ENCODE measurements around the gene PSMD1. TPM values are rescaled to one million over a fixed set of nuclear protein-coding genes. Genes with fewer than 3 reads are reported as not detected.

The PSMD1 gene
- total RNA-seq, 2 donors from 2014 or later: 47.1 to 73.1 TPM

DNA sequence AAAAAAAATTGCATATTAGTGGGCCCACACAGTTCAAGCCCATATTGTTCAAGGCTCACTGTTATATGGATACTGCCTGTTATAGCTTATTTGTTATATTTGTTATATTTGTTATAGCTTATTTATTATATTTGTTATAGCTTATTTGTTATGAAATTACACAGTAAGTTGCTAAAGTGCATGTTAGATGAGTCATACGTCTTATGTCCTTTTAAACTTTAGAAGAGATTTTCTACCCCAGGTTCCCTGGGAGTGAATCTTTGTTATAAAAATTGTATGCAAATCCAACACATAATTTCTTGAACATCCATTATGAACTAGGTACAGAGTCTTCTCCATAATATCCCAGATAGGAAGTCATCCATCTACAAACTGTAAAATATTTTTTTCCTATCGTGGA lies 46.1 kb downstream of the PSMD1 start:
- no peak for TF ChIP-seq POLR2A (IDR thresholded peaks at IDR 0.05)
- no peak for TF ChIP-seq POLR2AphosphoS5 (IDR thresholded peaks at IDR 0.05)
- Histone ChIP-seq H3K4me3 (no peak overlapping the region), H3K36me3 (no peaks in the 10 kb centered on the region), H3K27me3 (replicated peaks; ENCODE audit: insufficient read depth) (no peaks in the 10 kb centered on the region), H3K9me3 (no peaks in the 10 kb centered on the region), H3K27ac (no peak overlapping the region), H3K4me1 (replicated peaks) (no peaks in the 10 kb centered on the region)
- WGBS: 57% methylated on average over 2 of the region's 2 CpGs
- no peak for DNase-seq (ENCODE audit: low spot score)
- intact Hi-C loops (cut with DNase I): loop anchor here (5.0 kb wide), 2 partner anchors 310 to 350 kb away; no protein-coding TSS in a partner anchor

GRCh38 chr2:231104115-231104713 lies 47.5 kb downstream of the PSMD1 start:
- no peaks in the 10 kb centered on the region for H3K27me3 ChIP-seq (replicated peaks; ENCODE audit: insufficient read depth)
- DNase-seq (ENCODE audit: low spot score): peak; percentile 33
- H3K27ac ChIP-seq: no peak overlapping the region
- H3K4me1 ChIP-seq (replicated peaks): no peaks in the 10 kb centered on the region
- intact Hi-C loops (cut with DNase I): loop anchor here (1.0 to 5.0 kb wide), 3 partner anchors 88 to 348 kb away; no protein-coding TSS in a partner anchor
- H3K4me3 ChIP-seq: no peak overlapping the region
- TF ChIP-seq POLR2AphosphoS5 (IDR thresholded peaks at IDR 0.05) (peak; percentile 15), CTCF (IDR thresholded peaks at IDR 0.05) (peak in 3 of 4 experiments; percentile 65 to 84 (median 81)), POLR2A (IDR thresholded peaks at IDR 0.05) (no peak)
- H3K36me3 ChIP-seq: peaks cover 0 to 5% of the 10 kb centered on the region in 2 donors
- WGBS: 9% methylated on average over 3 of the region's 3 CpGs
- H3K9me3 ChIP-seq: no peaks in the 10 kb centered on the region

GRCh38 chr2:231110551-231110950 lies 53.9 kb downstream of the PSMD1 start:
- WGBS: 65% methylated on average over 1 of the region's 1 CpG
- Histone ChIP-seq H3K4me3 (no peak overlapping the region), H3K9me3 (no peaks in the 10 kb centered on the region), H3K27ac (no peak overlapping the region), H3K36me3 (peaks cover 0 to 5% of the 10 kb centered on the region in 2 donors), H3K4me1 (replicated peaks) (no peaks in the 10 kb centered on the region), H3K27me3 (replicated peaks; ENCODE audit: insufficient read depth) (no peaks in the 10 kb centered on the region)
- TF ChIP-seq CTCF (IDR thresholded peaks at IDR 0.05) (peak in 1 of 4 experiments; percentile 25), POLR2A (IDR thresholded peaks at IDR 0.05) (no peak)
- intact Hi-C loops (cut with DNase I): no loop called here
- DNase-seq (ENCODE audit: low spot score): no peak

- Histone ChIP-seq H3K27ac (no peak overlapping the region), H3K4me1 (replicated peaks) (no peaks in the 10 kb centered on the region), H3K27me3 (replicated peaks; ENCODE audit: insufficient read depth) (no peaks in the 10 kb centered on the region), H3K9me3 (no peaks in the 10 kb centered on the region), H3K36me3 (peaks cover 0 to 5% of the 10 kb centered on the region in 2 donors), H3K4me3 (no peak overlapping the region)
- TF ChIP-seq CTCF (IDR thresholded peaks at IDR 0.05) (no peak), POLR2A (IDR thresholded peaks at IDR 0.05) (no peak), POLR2AphosphoS5 (IDR thresholded peaks at IDR 0.05) (no peak)
- DNase-seq (ENCODE audit: low spot score): no peak
- 79% methylated on average over 1 of the region's 1 CpG for WGBS
- intact Hi-C loops (cut with DNase I): no loop called here
Observed at GRCh38 chr2:231111987-231112386, 55.3 kb downstream of the PSMD1 start.

DNA sequence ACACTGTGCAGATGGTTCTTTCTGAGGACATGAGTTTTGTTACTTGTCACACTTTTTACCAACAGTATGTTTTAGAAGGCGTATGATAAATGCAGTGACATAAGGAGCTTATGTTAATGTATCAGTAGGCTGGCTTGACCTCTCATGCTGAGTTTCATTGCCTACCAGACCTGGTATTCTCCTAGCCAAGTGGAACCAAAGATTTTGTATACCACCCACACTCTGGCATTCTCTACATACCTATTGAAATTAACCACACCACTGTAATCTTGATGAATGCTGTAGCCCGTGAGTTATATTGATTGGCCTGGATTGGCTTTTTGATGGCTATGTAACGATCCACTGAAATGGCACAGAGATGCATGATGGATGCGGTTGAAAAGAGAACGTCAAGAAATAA lies 56.8 kb downstream of the PSMD1 start:
- no peak for DNase-seq (ENCODE audit: low spot score)
- 95% methylated on average over 5 of the region's 5 CpGs for WGBS
- intact Hi-C loops (cut with DNase I): no loop called here
- H3K4me3 ChIP-seq: no peak overlapping the region
- TF ChIP-seq POLR2AphosphoS5 (IDR thresholded peaks at IDR 0.05): no peak
- no peak for TF ChIP-seq POLR2A (IDR thresholded peaks at IDR 0.05)
- no peak for TF ChIP-seq CTCF (IDR thresholded peaks at IDR 0.05)
- no peaks in the 10 kb centered on the region for H3K9me3 ChIP-seq
- H3K36me3 ChIP-seq: peaks cover 0 to 5% of the 10 kb centered on the region in 2 donors
- no peak overlapping the region for H3K27ac ChIP-seq
- H3K27me3 ChIP-seq (replicated peaks; ENCODE audit: insufficient read depth): no peaks in the 10 kb centered on the region
- H3K4me1 ChIP-seq (replicated peaks): no peaks in the 10 kb centered on the region

Data from prostate gland (tissue), 2 donors.